HG03457 (cell line): ENCODE results near the gene C11orf65.
"Not testable (repeated sequence)": the region's sequence is repeated elsewhere in the genome, so short reads cannot be mapped to it uniquely, and the experiment has no call there.

ENCODE experiments used
- ATAC-seq: cut with Tn5 transposase; IDR thresholded peaks from one replicate; pipeline ENCODE4 v1.9.1; 2021; ENCODE audit warnings: moderate number of reproducible peaks; ENCODE audit not compliant: unreplicated experiment

C11orf65 gene

GRCh38 chr11:108373505-108373904 lies 93.8 kb downstream of the C11orf65 start:
- ATAC-seq: not testable (repeated sequence)

GRCh38 chr11:108370990-108371389 lies 96.3 kb downstream of the C11orf65 start:
- no peak for ATAC-seq

DNA sequence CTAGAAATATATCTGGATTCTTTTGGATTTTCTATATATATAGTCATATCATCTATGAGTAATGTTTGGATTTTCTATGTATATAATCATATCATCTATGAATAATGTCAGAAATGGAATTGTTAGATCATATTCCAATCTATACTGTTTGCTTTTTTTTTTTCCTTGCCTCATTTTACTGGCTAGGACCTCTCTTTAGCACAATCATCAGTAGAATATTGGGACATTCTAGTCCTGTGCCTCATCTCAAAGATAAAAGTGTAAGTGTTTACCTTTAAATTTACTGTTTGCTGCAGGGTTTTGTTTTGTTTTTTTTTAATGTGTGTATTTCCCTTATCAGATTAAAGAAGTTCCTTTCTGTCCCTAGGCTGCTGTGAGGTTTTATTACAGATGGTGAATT lies 97.0 kb downstream of the C11orf65 start:
- no peak for ATAC-seq

DNA sequence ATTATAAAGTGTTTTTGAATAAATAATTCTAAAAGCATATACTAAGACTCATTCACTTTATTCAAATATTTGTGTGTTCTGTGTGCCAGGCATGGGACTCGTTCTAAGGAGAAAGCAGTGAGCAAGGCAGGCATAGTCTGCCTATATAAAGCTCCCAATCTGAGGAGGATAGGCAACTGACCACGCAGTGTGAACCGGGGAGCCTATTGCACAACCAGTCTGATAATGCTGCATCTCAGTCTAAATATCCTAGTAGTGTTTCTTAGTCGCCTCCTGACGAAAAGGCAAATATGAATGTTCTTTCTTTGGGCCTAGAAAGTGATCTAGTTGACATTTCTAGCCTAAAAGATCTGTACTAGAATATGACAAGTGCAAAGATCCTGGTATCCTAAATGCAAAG lies 98.3 kb downstream of the C11orf65 start:
- ATAC-seq: no peak

GRCh38 chr11:108368134-108368533 lies 99.2 kb downstream of the C11orf65 start:
- ATAC-seq: no peak

- ATAC-seq: no peak
Observed at GRCh38 chr11:108364159-108364558, 103.2 kb downstream of the C11orf65 start.

GRCh38 chr11:108351468-108351867 lies 115.9 kb downstream of the C11orf65 start:
- ATAC-seq: no peak

- no peak for ATAC-seq
Observed at GRCh38 chr11:108346451-108346850, 120.9 kb downstream of the C11orf65 start.

DNA sequence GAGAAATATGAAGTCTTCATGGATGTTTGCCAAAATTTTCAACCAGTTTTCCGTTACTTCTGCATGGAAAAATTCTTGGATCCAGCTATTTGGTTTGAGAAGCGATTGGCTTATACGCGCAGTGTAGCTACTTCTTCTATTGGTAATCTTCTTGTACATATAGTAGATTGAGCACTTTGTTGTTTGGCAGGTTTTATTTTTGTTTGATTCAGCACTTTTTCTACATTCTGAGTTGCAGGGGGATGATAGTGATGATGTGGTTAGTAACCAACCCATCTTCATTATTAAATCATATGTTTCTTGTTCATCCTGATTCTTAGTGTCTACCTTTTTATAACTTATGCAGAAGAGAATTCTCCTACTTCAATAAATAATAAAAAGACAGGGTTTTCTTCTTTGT lies 121.6 kb downstream of the C11orf65 start:
- no peak for ATAC-seq

- ATAC-seq: no peak
Observed at GRCh38 chr11:108343714-108344113, 123.6 kb downstream of the C11orf65 start.

DNA sequence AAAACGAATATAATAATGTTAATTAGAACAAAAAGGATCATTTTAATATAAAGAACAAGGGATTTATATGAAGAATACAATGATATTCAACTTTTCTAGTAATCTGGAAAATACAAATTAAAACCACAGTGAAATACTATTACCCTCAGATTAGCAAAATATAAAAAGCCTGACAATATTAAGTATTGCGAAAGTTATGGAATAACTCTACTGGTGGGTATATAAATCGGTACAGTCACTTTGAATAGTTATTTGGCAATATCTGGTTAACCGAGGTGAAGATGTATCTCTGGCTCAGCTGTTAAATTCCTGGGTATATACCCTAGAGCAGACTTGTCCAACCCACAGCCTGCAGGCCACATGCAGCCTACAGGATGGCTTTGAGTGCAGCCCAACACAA lies 125.7 kb downstream of the C11orf65 start:
- ATAC-seq: no peak

DNA sequence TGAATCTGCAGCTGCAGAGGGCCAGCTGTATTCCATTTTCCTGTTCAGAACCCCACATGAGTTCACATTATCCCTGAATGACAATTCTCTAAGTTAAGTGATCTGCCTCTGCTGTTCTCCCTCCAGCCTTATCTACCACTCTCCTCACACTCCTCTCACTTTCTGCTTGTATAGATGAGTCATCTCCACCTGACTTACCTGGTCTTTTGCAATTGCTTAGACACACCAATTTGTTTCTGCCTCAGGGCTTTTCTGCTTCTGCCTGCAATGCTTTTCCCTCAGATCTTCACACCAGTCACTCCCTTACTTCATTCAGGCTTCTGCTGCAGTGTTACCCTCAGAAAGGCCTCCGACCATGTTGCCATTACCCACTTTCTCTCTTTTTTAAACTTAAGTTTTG lies 126.4 kb downstream of the C11orf65 start:
- ATAC-seq: no peak

GRCh38 chr11:108338750-108339149 lies 128.6 kb downstream of the C11orf65 start:
- no peak for ATAC-seq

DNA sequence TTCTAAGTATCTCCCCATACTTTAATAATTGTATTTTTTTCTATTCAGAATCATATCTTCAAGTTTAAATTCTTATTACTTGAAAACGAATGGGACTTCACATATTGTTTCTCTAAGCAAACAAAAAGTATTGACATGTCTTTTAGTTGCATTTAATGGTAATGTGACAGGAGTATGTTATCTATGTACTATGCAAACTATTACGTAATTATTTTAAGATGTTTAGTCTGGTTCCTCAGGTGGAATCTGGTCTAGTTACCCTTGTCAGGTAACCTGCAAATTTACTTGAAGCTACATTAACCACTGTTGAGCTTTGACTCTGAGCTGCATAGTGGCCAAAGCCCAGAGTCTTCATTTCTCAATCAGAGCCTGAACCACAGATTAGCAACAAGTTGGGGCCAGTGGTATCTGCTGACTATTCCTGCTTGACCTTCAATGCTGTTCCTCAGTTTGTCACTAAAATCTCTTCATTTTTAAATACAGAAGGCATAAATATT lies 133.9 kb downstream of the C11orf65 start:
- ATAC-seq: no peak
